Karpas-422 (cell line): ENCODE results near the gene ERAP2. TPM values are rescaled to one million over a fixed set of nuclear protein-coding genes. Genes with fewer than 3 reads are reported as not detected.

Experiments used
- DNase-seq: peaks from one replicate; pipeline ENCODE4 v3.0.0-alpha.2; 2015
- H2AFZ ChIP-seq: fragments of 200-600 bp; sonication (generic); 2 replicates; pipeline ENCODE4 v1.6.1; 2014; ENCODE audit warnings: antibody characterized with exemption, low read length, mixed read lengths
- H3K27ac ChIP-seq: fragments of 200-600 bp; sonication (generic); 2 replicates; pipeline ENCODE4 v1.5.1; 2014; ENCODE audit warnings: mild to moderate bottlenecking, low read length, moderate library complexity
- H3K27me3 ChIP-seq: fragments of 200-600 bp; sonication (generic); 2 replicates; pipeline ENCODE4 v1.6.1; 2014; ENCODE audit warnings: low read length, mixed read lengths
- H3K36me3 ChIP-seq: fragments of 200-600 bp; sonication (generic); 2 replicates; pipeline ENCODE4 v1.6.1; 2014; ENCODE audit warnings: low read length, mixed read lengths; ENCODE audit not compliant: insufficient read depth
- H3K4me1 ChIP-seq: fragments of 200-600 bp; sonication (generic); 2 replicates; pipeline ENCODE4 v1.6.1; 2014; ENCODE audit warnings: mild to moderate bottlenecking, low read length, mixed read lengths
- H3K4me2 ChIP-seq: fragments of 200-600 bp; sonication (generic); 2 replicates; pipeline ENCODE4 v1.6.1; 2014; ENCODE audit warnings: low read length, low read depth, mild to moderate bottlenecking; ENCODE audit not compliant: poor library complexity, severe bottlenecking
- H3K4me3 ChIP-seq: fragments of 200-600 bp; sonication (generic); 2 replicates; pipeline ENCODE4 v1.5.1; 2014; ENCODE audit warnings: mild to moderate bottlenecking, antibody characterized with exemption, low read length, mixed read lengths
- H3K79me2 ChIP-seq: fragments of 200-600 bp; sonication (generic); 2 replicates; pipeline ENCODE4 v1.6.1; 2014; ENCODE audit warnings: mild to moderate bottlenecking, low read length, mixed read lengths
- H3K9ac ChIP-seq: fragments of 200-600 bp; sonication (generic); 2 replicates; pipeline ENCODE4 v1.6.0; 2014; ENCODE audit warnings: low read length
- H3K9me2 ChIP-seq: fragments of 200-600 bp; sonication (generic), shearing (Covaris generic); replicated peaks from 2 replicates; pipeline ENCODE4 v1.6.0; 2014; ENCODE audit warnings: mild to moderate bottlenecking, low read length, moderate library complexity; ENCODE audit not compliant: insufficient read depth
- H3K9me3 ChIP-seq: fragments of 300-700, 200-600 bp; sonication (generic); 2 replicates; pipeline ENCODE4 v1.6.1; 2014; ENCODE audit warnings: low read length, mixed read lengths
- H4K20me1 ChIP-seq: fragments of 200-600 bp; sonication (generic); 2 replicates; pipeline ENCODE4 v1.6.1; 2014; ENCODE audit warnings: mild to moderate bottlenecking, antibody characterized with exemption, low read length, low read depth; ENCODE audit not compliant: insufficient read depth
- total RNA-seq: library from RNA; depleted of rRNA; stranded (reverse); fragments of >200 nt; shearing (Covaris generic); gene quantifications from 2 replicates; pipeline ENCODE4 v1.2.3, GENCODE V29; 2014; ENCODE audit warnings: low replicate concordance

Gene ERAP2
- total RNA-seq, 1 experiment from 2014 or later: 60.5 TPM

DNA sequence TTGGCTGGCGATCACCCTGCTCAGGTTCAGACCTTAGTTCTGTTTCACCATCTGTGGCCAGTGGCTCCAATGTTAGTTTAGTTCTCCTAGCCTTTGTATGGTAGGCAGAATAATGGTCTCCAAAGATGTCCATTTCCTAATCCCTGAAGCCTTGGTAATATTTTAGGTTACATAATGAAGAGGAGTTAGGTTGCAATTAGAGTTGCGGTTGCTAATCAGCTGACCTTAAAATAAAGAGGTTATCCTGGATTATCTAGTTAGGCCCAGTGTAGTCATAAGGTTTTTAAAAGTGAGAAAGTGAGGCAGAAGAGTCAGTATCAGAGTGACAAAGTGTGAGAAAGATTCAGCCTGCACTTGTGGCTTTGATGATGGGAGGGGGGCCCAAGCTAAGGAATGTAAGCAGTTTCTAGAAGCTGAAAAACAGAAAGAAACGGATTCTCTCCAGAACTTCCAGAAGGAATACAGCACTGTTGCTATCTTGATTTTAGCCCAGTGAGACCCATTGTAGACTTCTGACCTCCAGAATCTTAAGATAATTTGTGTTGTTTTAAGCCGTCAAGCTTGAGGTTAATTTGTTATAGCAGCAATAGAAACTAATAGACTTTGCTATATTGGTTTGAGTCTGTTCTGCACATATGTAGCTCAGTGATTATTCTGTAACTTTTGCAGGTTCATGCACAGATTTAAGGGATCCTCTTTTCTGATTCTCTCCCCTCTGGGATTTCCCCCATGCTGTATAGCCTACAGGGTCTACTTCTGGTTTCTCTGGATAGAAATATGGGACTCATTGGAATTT, 81.2 kb downstream of the ERAP2 start:
- Histone ChIP-seq H3K4me1 (peaks cover 65% of the 10 kb centered on the region), H3K27me3 (no peaks in the 10 kb centered on the region), H3K79me2 (peaks cover 90% of the 10 kb centered on the region), H3K9me2 (no peaks in the 10 kb centered on the region), H3K9me3 (no peaks in the 10 kb centered on the region), H3K4me3 (peak overlapping the region; percentile 46), H3K27ac (peak overlapping the region; percentile 69), H3K9ac (peak overlapping the region; percentile 14), H3K4me2 (peak overlapping the region; percentile 61), H2AFZ (no peak overlapping the region), H4K20me1 (no peaks in the 10 kb centered on the region), H3K36me3 (no peaks in the 10 kb centered on the region; the same call in 1 of the 2 replicates)
- DNase-seq: no peak

DNA sequence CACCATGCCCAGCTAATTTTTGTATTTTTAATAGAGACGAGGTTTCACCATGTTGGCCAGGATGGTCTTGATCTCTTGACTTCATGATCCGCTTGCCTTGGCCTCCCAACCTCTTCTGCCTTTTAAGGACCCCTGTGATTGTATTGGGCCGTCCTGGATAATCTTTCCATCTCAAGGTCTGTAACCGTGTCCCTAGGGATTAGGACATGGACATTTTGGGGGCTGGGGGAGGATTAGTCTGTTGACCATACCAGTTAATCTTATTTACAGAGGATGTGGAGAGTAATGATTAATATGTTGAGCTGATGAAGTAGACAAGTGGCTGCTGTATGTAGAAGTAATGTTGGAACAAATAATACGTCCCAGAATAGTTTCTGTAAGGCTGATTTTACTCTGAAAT, 82.7 kb downstream of the ERAP2 start:
- no peak overlapping the region for H3K27ac ChIP-seq
- no peak overlapping the region for H3K4me3 ChIP-seq
- H3K27me3 ChIP-seq: no peaks in the 10 kb centered on the region
- H3K79me2 ChIP-seq: peaks cover 90% of the 10 kb centered on the region
- H3K4me1 ChIP-seq: peaks cover 68% of the 10 kb centered on the region
- no peaks in the 10 kb centered on the region for H3K9me3 ChIP-seq
- no peaks in the 10 kb centered on the region; the same call in 1 of the 2 replicates for H3K36me3 ChIP-seq
- H4K20me1 ChIP-seq: no peaks in the 10 kb centered on the region
- H3K9ac ChIP-seq: no peak overlapping the region
- DNase-seq: no peak
- H3K4me2 ChIP-seq: no peak overlapping the region
- no peak overlapping the region for H2AFZ ChIP-seq
- H3K9me2 ChIP-seq: no peaks in the 10 kb centered on the region

DNA sequence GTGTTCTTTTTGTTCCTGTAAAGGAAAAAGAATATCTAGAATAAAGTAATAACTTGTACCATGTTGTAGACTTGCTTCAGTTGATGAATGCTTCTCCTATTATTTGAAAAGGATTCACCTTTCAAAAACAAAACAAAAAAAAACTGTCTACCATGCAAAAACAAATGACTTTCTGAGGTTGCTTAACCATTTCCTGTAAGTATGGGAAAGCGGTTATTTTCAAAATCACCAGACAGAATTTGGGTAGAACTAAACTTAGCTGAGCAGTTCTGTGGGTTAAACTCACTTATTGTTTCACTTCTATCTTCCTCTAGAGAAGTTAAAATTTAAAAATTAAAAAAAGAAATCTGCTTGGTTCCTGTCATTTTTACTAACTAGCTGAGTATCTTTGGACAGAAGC, 84.8 kb downstream of the ERAP2 start:
- H3K27ac ChIP-seq: peak overlapping the region; percentile 77
- peak overlapping the region; percentile 6; the same call in 1 of the 2 replicates for H3K9ac ChIP-seq
- H3K36me3 ChIP-seq: no peaks in the 10 kb centered on the region; the same call in 1 of the 2 replicates
- peak overlapping the region; percentile 9; the same call in 1 of the 2 replicates for H3K4me3 ChIP-seq
- peak; percentile 72 for DNase-seq
- no peaks in the 10 kb centered on the region for H3K9me3 ChIP-seq
- H3K4me2 ChIP-seq: peak overlapping the region; percentile 50
- peaks cover 92% of the 10 kb centered on the region for H3K79me2 ChIP-seq
- H2AFZ ChIP-seq: no peak overlapping the region
- H3K9me2 ChIP-seq: no peaks in the 10 kb centered on the region
- H3K27me3 ChIP-seq: no peaks in the 10 kb centered on the region
- H3K4me1 ChIP-seq: peaks cover 62% of the 10 kb centered on the region
- H4K20me1 ChIP-seq: no peaks in the 10 kb centered on the region

DNA sequence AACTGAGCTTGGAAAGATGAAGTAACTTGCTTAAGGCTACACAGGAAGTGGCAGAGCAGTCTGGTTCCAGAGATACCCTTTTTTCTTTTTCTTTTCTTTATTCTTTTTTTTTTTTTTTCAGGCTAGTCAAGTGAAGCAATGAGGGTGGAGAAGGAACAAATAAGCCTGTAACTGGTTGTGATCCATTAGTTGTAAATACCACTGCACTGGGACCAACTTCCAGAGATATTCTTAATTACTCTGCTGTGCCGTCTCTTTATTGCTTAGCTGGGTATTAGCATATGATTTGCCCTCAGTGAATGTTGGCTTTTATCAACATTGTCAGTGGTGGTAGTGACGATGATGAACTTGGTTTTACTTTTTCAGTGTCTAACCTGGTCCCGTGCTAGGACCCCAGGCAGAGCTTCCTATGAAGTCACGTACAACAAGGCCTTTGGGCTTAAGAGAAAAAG, 86.3 kb downstream of the ERAP2 start:
- no peaks in the 10 kb centered on the region for H3K9me2 ChIP-seq
- no peaks in the 10 kb centered on the region for H3K9me3 ChIP-seq
- no peaks in the 10 kb centered on the region for H4K20me1 ChIP-seq
- peak overlapping the region; percentile 5; the same call in 1 of the 2 replicates for H3K4me3 ChIP-seq
- H3K9ac ChIP-seq: peak overlapping the region; percentile 23
- no peaks in the 10 kb centered on the region; the same call in 1 of the 2 replicates for H3K36me3 ChIP-seq
- peaks cover 52% of the 10 kb centered on the region for H3K4me1 ChIP-seq
- peak overlapping the region; percentile 3 for H2AFZ ChIP-seq
- peak overlapping the region; percentile 50 for H3K4me2 ChIP-seq
- peak overlapping the region; percentile 77 for H3K27ac ChIP-seq
- H3K27me3 ChIP-seq: no peaks in the 10 kb centered on the region
- no peak for DNase-seq
- peaks cover 93% of the 10 kb centered on the region for H3K79me2 ChIP-seq

DNA sequence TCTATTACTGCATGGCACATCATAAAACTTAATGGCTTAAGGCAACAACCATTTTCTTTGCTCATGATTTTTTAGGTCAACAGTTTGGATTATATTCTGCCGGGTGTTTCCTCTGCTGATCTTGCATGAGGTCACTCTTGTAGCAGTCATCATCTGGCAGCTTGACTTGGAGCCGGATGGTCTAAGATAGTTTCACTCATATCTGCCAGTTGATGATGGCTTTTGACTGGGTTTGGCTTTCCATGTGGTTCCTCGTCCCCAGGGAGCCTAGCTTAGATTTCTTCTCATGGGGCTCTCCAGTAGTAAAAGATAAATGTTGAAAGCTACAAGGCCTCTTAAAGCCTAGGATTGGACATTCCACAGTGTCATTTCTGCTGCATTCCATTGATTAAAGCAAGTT, 87.0 kb downstream of the ERAP2 start:
- DNase-seq: no peak
- Histone ChIP-seq H3K4me2 (peak overlapping the region; percentile 50), H3K27ac (peak overlapping the region; percentile 77), H3K36me3 (no peaks in the 10 kb centered on the region; the same call in 1 of the 2 replicates), H3K79me2 (peaks cover 93% of the 10 kb centered on the region), H4K20me1 (no peaks in the 10 kb centered on the region), H3K4me1 (peaks cover 52% of the 10 kb centered on the region), H3K4me3 (no peak overlapping the region), H3K9me3 (no peaks in the 10 kb centered on the region), H2AFZ (no peak overlapping the region), H3K27me3 (no peaks in the 10 kb centered on the region), H3K9ac (no peak overlapping the region), H3K9me2 (no peaks in the 10 kb centered on the region)

DNA sequence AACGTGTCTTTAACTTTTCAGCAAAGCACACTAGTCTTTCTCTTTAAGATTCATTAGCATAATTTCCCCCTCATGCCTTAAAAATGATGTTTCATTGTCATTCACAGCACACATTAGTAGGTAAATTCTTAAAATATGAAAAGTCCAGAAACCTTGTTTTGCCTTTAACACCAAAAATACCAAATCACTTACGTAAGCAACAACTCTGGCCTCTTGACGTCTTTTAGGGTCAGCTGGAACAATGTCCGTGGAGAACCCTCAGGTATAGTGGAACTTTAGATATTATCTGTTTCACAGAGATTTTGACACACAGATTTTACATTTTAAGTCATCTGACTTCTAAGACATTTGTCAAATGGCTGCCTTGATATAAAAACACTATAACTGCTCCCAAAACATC, 90.5 kb downstream of the ERAP2 start:
- H3K36me3 ChIP-seq: no peaks in the 10 kb centered on the region
- H3K27ac ChIP-seq: no peak overlapping the region
- H2AFZ ChIP-seq: no peak overlapping the region
- H3K4me2 ChIP-seq: no peak overlapping the region
- no peak overlapping the region for H3K9ac ChIP-seq
- DNase-seq: no peak
- peaks cover 65% of the 10 kb centered on the region for H3K4me1 ChIP-seq
- no peaks in the 10 kb centered on the region for H3K9me3 ChIP-seq
- H3K79me2 ChIP-seq: peaks cover 97% of the 10 kb centered on the region
- no peaks in the 10 kb centered on the region for H3K27me3 ChIP-seq
- H3K9me2 ChIP-seq: no peaks in the 10 kb centered on the region
- no peaks in the 10 kb centered on the region for H4K20me1 ChIP-seq
- H3K4me3 ChIP-seq: no peak overlapping the region

DNA sequence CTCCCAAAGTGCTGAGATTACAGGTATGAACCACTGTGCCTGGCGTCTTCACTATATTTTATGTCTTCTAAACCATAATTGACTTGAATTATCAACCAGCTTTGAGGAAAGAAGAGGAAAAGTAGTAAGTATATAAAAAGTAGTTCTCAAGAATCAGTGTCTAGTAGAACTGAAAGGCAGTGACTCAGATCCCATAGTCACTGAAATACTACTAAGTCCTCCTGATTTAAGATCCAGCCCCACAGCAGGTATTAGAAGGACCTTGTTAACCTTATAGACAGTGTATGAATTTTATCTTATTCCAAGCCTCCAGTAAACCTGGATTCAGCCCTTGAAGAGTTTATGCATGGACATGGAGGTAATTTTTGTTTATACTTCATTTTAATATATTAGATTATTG, 91.1 kb downstream of the ERAP2 start:
- no peak for DNase-seq
- Histone ChIP-seq H3K27ac (peak overlapping the region; percentile 63), H3K79me2 (peaks cover 97% of the 10 kb centered on the region), H2AFZ (no peak overlapping the region), H3K4me3 (no peak overlapping the region), H3K27me3 (no peaks in the 10 kb centered on the region), H3K9ac (peak overlapping the region; percentile 31; the same call in 1 of the 2 replicates), H3K9me2 (no peaks in the 10 kb centered on the region), H3K9me3 (no peaks in the 10 kb centered on the region), H3K4me2 (peak overlapping the region; percentile 49), H3K36me3 (no peaks in the 10 kb centered on the region), H3K4me1 (peaks cover 65% of the 10 kb centered on the region), H4K20me1 (no peaks in the 10 kb centered on the region)

DNA sequence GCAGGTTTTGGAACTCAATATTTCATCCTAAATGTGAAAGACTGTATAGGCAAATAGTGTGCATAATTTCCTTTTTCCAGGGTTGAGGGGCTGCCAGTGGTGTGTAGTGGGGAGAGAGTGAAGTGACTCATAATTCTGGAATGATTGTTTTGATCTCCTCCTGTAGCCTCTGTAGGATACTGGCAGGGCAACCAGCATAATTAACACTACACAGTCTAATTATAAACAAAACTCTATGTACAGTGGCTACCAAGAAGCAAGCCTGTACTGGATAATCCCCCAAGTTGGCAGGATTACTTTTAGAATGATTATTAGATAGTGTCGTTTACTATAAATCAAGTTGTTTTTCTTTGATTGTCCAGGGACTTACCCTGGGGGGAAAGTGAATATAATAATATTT, 91.8 kb downstream of the ERAP2 start:
- Histone ChIP-seq H4K20me1 (no peaks in the 10 kb centered on the region), H3K9ac (peak overlapping the region; percentile 31), H3K9me3 (no peaks in the 10 kb centered on the region), H3K9me2 (no peaks in the 10 kb centered on the region), H3K27ac (peak overlapping the region; percentile 63), H3K4me3 (peak overlapping the region; percentile 12; the same call in 1 of the 2 replicates), H3K36me3 (no peaks in the 10 kb centered on the region), H3K79me2 (peaks cover 97% of the 10 kb centered on the region), H2AFZ (no peak overlapping the region), H3K27me3 (no peaks in the 10 kb centered on the region), H3K4me1 (peaks cover 65% of the 10 kb centered on the region), H3K4me2 (peak overlapping the region; percentile 49)
- no peak for DNase-seq
